ENCODE measurements around the gene PTGFRN.

Gene PTGFRN

DNA sequence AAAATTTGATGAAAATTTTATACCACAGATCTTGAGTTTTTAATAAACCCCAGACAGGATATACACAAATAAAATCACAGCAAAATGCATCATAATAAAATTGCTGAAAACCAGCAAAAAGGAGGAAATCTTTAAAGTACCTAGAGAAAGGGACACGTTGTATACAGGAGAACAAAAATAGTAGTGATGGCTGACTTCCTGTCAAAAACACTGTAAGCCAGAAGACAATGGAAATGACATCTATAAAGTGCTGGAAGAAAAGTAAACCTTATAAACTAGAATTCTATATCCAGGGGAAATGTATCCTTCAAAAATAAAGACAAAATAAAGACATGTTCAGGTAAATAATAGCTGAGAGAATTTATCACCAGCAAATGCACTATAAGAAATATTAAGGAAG, 14.6 kb upstream of the PTGFRN start:
- no peak overlapping the region for H3K4me3 ChIP-seq
- H3K4me1 ChIP-seq, result no peaks in the 10 kb centered on the region
- no peaks in the 10 kb centered on the region for H3K36me3 ChIP-seq
- H3K27ac ChIP-seq, result no peak overlapping the region
- H3K9me3 ChIP-seq, result no peaks in the 10 kb centered on the region
- DNase-seq, result no peak
- H3K27me3 ChIP-seq, result peaks cover 0 to 7% of the 10 kb centered on the region in 2 donors
- TF ChIP-seq, protein P1, sequence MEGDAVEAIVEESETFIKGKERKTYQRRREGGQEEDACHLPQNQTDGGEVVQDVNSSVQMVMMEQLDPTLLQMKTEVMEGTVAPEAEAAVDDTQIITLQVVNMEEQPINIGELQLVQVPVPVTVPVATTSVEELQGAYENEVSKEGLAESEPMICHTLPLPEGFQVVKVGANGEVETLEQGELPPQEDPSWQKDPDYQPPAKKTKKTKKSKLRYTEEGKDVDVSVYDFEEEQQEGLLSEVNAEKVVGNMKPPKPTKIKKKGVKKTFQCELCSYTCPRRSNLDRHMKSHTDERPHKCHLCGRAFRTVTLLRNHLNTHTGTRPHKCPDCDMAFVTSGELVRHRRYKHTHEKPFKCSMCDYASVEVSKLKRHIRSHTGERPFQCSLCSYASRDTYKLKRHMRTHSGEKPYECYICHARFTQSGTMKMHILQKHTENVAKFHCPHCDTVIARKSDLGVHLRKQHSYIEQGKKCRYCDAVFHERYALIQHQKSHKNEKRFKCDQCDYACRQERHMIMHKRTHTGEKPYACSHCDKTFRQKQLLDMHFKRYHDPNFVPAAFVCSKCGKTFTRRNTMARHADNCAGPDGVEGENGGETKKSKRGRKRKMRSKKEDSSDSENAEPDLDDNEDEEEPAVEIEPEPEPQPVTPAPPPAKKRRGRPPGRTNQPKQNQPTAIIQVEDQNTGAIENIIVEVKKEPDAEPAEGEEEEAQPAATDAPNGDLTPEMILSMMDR (IDR thresholded peaks at IDR 0.05), result no peak
- intact Hi-C loops (cut with DNase I; ENCODE audit: low total_unique reads), result no loop called here

GRCh38 chr1:116899529-116899928, 10.2 kb upstream of the PTGFRN start:
- no peaks in the 10 kb centered on the region for H3K9me3 ChIP-seq
- H3K36me3 ChIP-seq, result no peaks in the 10 kb centered on the region
- no peak overlapping the region for H3K4me3 ChIP-seq
- no peak overlapping the region for H3K27ac ChIP-seq
- H3K4me1 ChIP-seq, result no peaks in the 10 kb centered on the region
- no peaks in the 10 kb centered on the region for H3K27me3 ChIP-seq
- TF ChIP-seq, protein P1 (IDR thresholded peaks at IDR 0.05), result no peak
- DNase-seq, result no peak
- intact Hi-C loops (cut with DNase I; ENCODE audit: low total_unique reads), result no loop called here

GRCh38 chr1:116900471-116901365, 9.0 kb upstream of the PTGFRN start:
- no peak for DNase-seq
- Histone ChIP-seq H3K27me3 (no peaks in the 10 kb centered on the region), H3K4me1 (no peaks in the 10 kb centered on the region), H3K27ac (no peak overlapping the region), H3K36me3 (no peaks in the 10 kb centered on the region), H3K9me3 (no peaks in the 10 kb centered on the region), H3K4me3 (no peak overlapping the region)
- intact Hi-C loops (cut with DNase I; ENCODE audit: low total_unique reads), result no loop called here
- TF ChIP-seq, protein P1 (IDR thresholded peaks at IDR 0.05), result no peak

DNA sequence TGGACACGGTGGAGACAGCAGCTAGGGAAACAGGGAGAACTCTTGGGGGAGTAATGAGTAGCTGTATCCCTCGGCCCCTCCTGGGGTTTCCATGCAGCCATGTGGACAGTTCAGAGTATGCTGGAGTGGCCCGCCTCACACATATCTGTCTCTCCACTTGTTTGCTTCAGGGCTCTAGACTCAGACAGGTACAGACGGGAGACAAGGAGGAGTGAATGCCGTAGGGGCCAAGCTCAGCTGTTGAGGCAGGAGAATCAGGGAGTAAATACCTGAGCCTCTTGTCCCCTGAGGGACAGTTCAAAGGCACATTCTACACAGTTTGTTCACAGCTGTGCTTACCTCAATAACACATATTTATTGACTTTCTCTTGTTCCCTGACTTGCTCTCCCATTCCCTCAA, 7.7 kb upstream of the PTGFRN start:
- H3K27ac ChIP-seq, result no peak overlapping the region
- H3K36me3 ChIP-seq, result no peaks in the 10 kb centered on the region
- no peaks in the 10 kb centered on the region for H3K4me1 ChIP-seq
- intact Hi-C loops (cut with DNase I; ENCODE audit: low total_unique reads), result no loop called here
- H3K27me3 ChIP-seq, result no peaks in the 10 kb centered on the region
- TF ChIP-seq, protein P1 (IDR thresholded peaks at IDR 0.05), result no peak
- H3K9me3 ChIP-seq, result no peaks in the 10 kb centered on the region
- DNase-seq, result no peak
- H3K4me3 ChIP-seq, result no peak overlapping the region

DNA sequence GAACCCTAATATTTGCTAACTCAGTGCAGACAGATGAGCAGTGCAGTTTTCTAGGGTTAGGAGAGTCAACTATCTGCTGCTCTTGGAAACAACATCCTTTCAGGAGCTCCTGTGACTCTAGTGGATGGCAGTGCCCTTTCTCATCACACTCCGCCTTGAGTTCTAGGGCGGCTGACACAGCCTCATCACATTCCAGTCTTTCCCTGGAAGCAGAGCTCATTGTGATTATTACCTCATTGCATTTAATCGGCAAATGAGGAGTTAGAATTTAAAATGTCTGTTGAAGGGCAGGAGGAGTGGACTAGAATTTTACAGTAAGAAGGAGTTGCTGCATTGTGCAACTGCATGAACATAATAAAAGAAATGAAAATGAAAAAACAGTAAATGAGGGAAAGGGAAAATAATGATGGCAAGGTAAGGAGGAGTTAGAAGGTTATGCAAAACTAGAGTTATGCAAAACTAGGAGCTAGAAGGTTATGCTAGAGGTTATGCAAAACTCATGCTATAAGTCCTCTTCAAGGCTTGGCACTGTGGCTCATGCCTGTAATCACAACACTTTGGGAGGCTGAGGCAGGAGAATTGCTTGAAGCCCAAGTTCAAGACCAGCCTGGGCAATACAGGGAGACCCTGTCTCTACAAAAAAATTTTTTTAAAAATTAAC, 6.9 kb upstream of the PTGFRN start:
- no peak for DNase-seq
- no peaks in the 10 kb centered on the region for H3K4me1 ChIP-seq
- H3K36me3 ChIP-seq, result no peaks in the 10 kb centered on the region
- H3K27me3 ChIP-seq, result no peaks in the 10 kb centered on the region
- no peak overlapping the region for H3K4me3 ChIP-seq
- TF ChIP-seq, protein P1 (IDR thresholded peaks at IDR 0.05), result no peak
- intact Hi-C loops (cut with DNase I; ENCODE audit: low total_unique reads), result no loop called here
- H3K27ac ChIP-seq, result no peak overlapping the region
- H3K9me3 ChIP-seq, result no peaks in the 10 kb centered on the region

Measured in tibial artery (tissue), 4 donors.